GM23248 (cell line): ENCODE data around the gene SSTR5. TPM values are rescaled to one million over a fixed set of nuclear protein-coding genes. Genes with fewer than 3 reads are reported as not detected.

Experiments
- DNase-seq: peaks from one replicate; pipeline ENCODE4 v3.0.0-alpha.2; 2015
- H2AFZ ChIP-seq: fragments of 200-600 bp; sonication (generic); 2 replicates; pipeline ENCODE4 v1.6.1; 2016; ENCODE audit warnings: antibody characterized with exemption
- H3F3A ChIP-seq: fragments of 200-600 bp; sonication (generic); 2 replicates; pipeline ENCODE4 v1.6.1; 2016; ENCODE audit warnings: mild to moderate bottlenecking, antibody characterized with exemption, mixed run types; ENCODE audit not compliant: insufficient read depth
- H3K27ac ChIP-seq: fragments of 200-600 bp; sonication (generic); 2 replicates; pipeline ENCODE4 v1.5.1; 2016; ENCODE audit warnings: mild to moderate bottlenecking
- H3K27me3 ChIP-seq: fragments of 200-600 bp; sonication (generic); replicated peaks from 2 replicates; pipeline ENCODE4 v1.6.1; 2016; ENCODE audit warnings: mild to moderate bottlenecking; ENCODE audit not compliant: insufficient read depth
- H3K36me3 ChIP-seq: fragments of 200-600 bp; sonication (generic); 2 replicates; pipeline ENCODE4 v1.6.1; 2016; ENCODE audit warnings: low read depth, mild to moderate bottlenecking
- H3K4me1 ChIP-seq: fragments of 200-600 bp; sonication (generic); 2 replicates; pipeline ENCODE4 v1.6.1; 2016; ENCODE audit warnings: mild to moderate bottlenecking; ENCODE audit not compliant: insufficient read depth
- H3K4me2 ChIP-seq: fragments of 200-600 bp; sonication (generic); one replicate; pipeline ENCODE4 v1.6.1; 2016; ENCODE audit warnings: mild to moderate bottlenecking; ENCODE audit not compliant: unreplicated experiment
- H3K4me3 ChIP-seq: fragments of 200-600 bp; sonication (generic); 2 replicates; pipeline ENCODE4 v1.5.1; 2016; ENCODE audit warnings: mild to moderate bottlenecking
- H3K79me2 ChIP-seq: fragments of 200-600 bp; sonication (generic); 2 replicates; pipeline ENCODE4 v1.6.1; 2016; ENCODE audit warnings: mild to moderate bottlenecking; ENCODE audit not compliant: insufficient read depth
- H3K9ac ChIP-seq: fragments of 200-600 bp; sonication (generic); 2 replicates; pipeline ENCODE4 v1.6.1; 2016; ENCODE audit warnings: mild to moderate bottlenecking
- H3K9me2 ChIP-seq: fragments of 200-600 bp; sonication (generic); 2 replicates; pipeline ENCODE4 v1.6.1; 2016; ENCODE audit warnings: mixed run types, mild to moderate bottlenecking, moderate library complexity; ENCODE audit not compliant: insufficient read depth
- H3K9me3 ChIP-seq: fragments of 200-600 bp; sonication (generic); one replicate; pipeline ENCODE4 v1.6.1; 2017; ENCODE audit warnings: low read depth
- H4K20me1 ChIP-seq: fragments of 200-600 bp; sonication (generic); 2 replicates; pipeline ENCODE4 v1.6.0; 2016; ENCODE audit not compliant: insufficient read depth
- EZH2 ChIP-seq: fragments of 200-600 bp; sonication (generic); IDR thresholded peaks from 2 replicates; pipeline ENCODE4 v1.6.1; 2018; ENCODE audit warnings: antibody characterized with exemption, mild to moderate bottlenecking; ENCODE audit not compliant: insufficient read depth, poor library complexity, severe bottlenecking
- EZH2phosphoT487 ChIP-seq: fragments of 200-600 bp; sonication (generic); IDR thresholded peaks from 2 replicates; pipeline ENCODE4 v1.6.1; 2018; ENCODE audit warnings: antibody characterized with exemption, moderate library complexity, mild to moderate bottlenecking, low read depth; ENCODE audit not compliant: insufficient read depth
- WGBS, 2 experiments: methylation state at CpG; one replicate each; pipeline ENCODE4 v1.1.6; 2015 to 2017; ENCODE audit warnings: low lambda C conversion rate in 2 of 2, low coverage in 1 of 2; ENCODE audit errors: missing lambda C conversion rate in 2 of 2; 5-methylcytosine and 5-hydroxymethylcytosine counted together
- in situ Hi-C: fragments of 300-500 bp; cut with MboI; formaldehyde crosslinking; loops from 2 replicates; pipeline ENCODE4 v1.15.0; 2020
- polyA plus RNA-seq: library from polyadenylated mRNA; unstranded; fragments of >200 nt; fragmentation: Nextera tagmentation; extraction: Ambion mirVana; gene quantifications from 2 replicates; pipeline ENCODE4 v1.2.1, GENCODE V29; 2016
- total RNA-seq: library from RNA; depleted of rRNA; stranded (reverse); fragments of >200 nt; shearing (Covaris generic); gene quantifications from 2 replicates; pipeline ENCODE4 v1.2.3, GENCODE V29; 2014; rRNA removed

Gene SSTR5
- total and polyA plus RNA-seq, 2 experiments from 2014 or later: not detected

GRCh38 chr16:1127971-1128715, 55.6 kb downstream of the SSTR5 start:
- no peaks in the 10 kb centered on the region for H3K27me3 ChIP-seq
- no peaks in the 10 kb centered on the region for H3K79me2 ChIP-seq
- in situ Hi-C loops: no loop called here
- H4K20me1 ChIP-seq: no peaks in the 10 kb centered on the region
- no peak overlapping the region for H3K27ac ChIP-seq
- H3K9ac ChIP-seq: no peak overlapping the region
- no peak overlapping the region for H3K4me3 ChIP-seq
- no peaks in the 10 kb centered on the region for H3K9me3 ChIP-seq
- H3K4me2 ChIP-seq: no peak overlapping the region
- H3K36me3 ChIP-seq: no peaks in the 10 kb centered on the region
- H3K4me1 ChIP-seq: no peaks in the 10 kb centered on the region
- TF ChIP-seq EZH2: no peak
- TF ChIP-seq EZH2phosphoT487: no peak
- WGBS, 2 experiments: 67 to 73% methylated on average over 11 to 31 of the region's 31 CpGs
- H3K9me2 ChIP-seq: no peaks in the 10 kb centered on the region
- DNase-seq: no peak
- H3F3A ChIP-seq: no peaks in the 10 kb centered on the region
- no peak overlapping the region for H2AFZ ChIP-seq

GRCh38 chr16:1129106-1129960, 56.8 kb downstream of the SSTR5 start:
- Histone ChIP-seq H3K27ac (no peak overlapping the region), H3K9ac (no peak overlapping the region)
- in situ Hi-C loops: no loop called here

GRCh38 chr16:1130382-1130781, 57.8 kb downstream of the SSTR5 start:
- Histone ChIP-seq H3K27ac (no peak overlapping the region), H3K9ac (no peak overlapping the region), H3K9me3 (no peaks in the 10 kb centered on the region), H3K79me2 (no peaks in the 10 kb centered on the region), H3K36me3 (no peaks in the 10 kb centered on the region), H3K4me3 (no peak overlapping the region), H4K20me1 (no peaks in the 10 kb centered on the region), H3K4me1 (no peaks in the 10 kb centered on the region), H3K4me2 (no peak overlapping the region), H3K9me2 (no peaks in the 10 kb centered on the region), H3K27me3 (no peaks in the 10 kb centered on the region), H3F3A (no peaks in the 10 kb centered on the region), H2AFZ (no peak overlapping the region)
- 55 to 64% methylated on average over 8 of the region's 8 CpGs for WGBS, 2 experiments
- in situ Hi-C loops: no loop called here
- DNase-seq: no peak
- TF ChIP-seq EZH2 (no peak), EZH2phosphoT487 (no peak)

More at GRCh38 chr16:1129106-1129960, 56.8 kb downstream of the SSTR5 start:
- no peak overlapping the region for H2AFZ ChIP-seq
- no peaks in the 10 kb centered on the region for H3K4me1 ChIP-seq
- no peaks in the 10 kb centered on the region for H3F3A ChIP-seq
- H3K4me3 ChIP-seq: no peak overlapping the region
- no peaks in the 10 kb centered on the region for H3K79me2 ChIP-seq
- no peaks in the 10 kb centered on the region for H3K27me3 ChIP-seq
- no peaks in the 10 kb centered on the region for H4K20me1 ChIP-seq
- no peak for DNase-seq
- H3K4me2 ChIP-seq: no peak overlapping the region
- TF ChIP-seq EZH2phosphoT487: no peak
- no peak for TF ChIP-seq EZH2
- no peaks in the 10 kb centered on the region for H3K36me3 ChIP-seq
- no peaks in the 10 kb centered on the region for H3K9me3 ChIP-seq
- WGBS, 2 experiments: 74 to 82% methylated on average over 24 to 44 of the region's 48 CpGs
- no peaks in the 10 kb centered on the region for H3K9me2 ChIP-seq

Other genes with a start within 250 kb of the SSTR5 start
- 37.8 and 53.0 TPM in 2 replicates for gene LMF1, start 101.8 kb upstream of the SSTR5 start, total RNA-seq
- 23.1 and 24.6 TPM in 2 replicates for gene LMF1, start 101.8 kb upstream of the SSTR5 start, polyA plus RNA-seq
- gene SOX8, start 91.0 kb upstream of the SSTR5 start, total RNA-seq: 0.43 and 0.89 TPM in 2 replicates
- gene SOX8, start 91.0 kb upstream of the SSTR5 start, polyA plus RNA-seq: 0.08 and 0.15 TPM in 2 replicates
- not detected in 2 replicates for gene C1QTNF8, start 23.5 kb downstream of the SSTR5 start, total RNA-seq
- not detected in 2 replicates for gene C1QTNF8, start 23.5 kb downstream of the SSTR5 start, polyA plus RNA-seq
- 0.11 TPM in 1 of 2 replicates, not detected in the other for gene CACNA1H, start 80.4 kb downstream of the SSTR5 start, total RNA-seq
- not detected in 2 replicates for gene CACNA1H, start 80.4 kb downstream of the SSTR5 start, polyA plus RNA-seq
- gene TPSG1, start 152.5 kb downstream of the SSTR5 start, total RNA-seq: not detected in 2 replicates
- gene TPSG1, start 152.5 kb downstream of the SSTR5 start, polyA plus RNA-seq: not detected in 2 replicates
- not detected in 2 replicates for gene TPSB2, start 157.4 kb downstream of the SSTR5 start, total RNA-seq
- not detected in 2 replicates for gene TPSB2, start 157.4 kb downstream of the SSTR5 start, polyA plus RNA-seq
- gene TPSAB1, start 168.0 kb downstream of the SSTR5 start, total RNA-seq: not detected in 2 replicates
- not detected in 2 replicates for gene TPSAB1, start 168.0 kb downstream of the SSTR5 start, polyA plus RNA-seq
- not detected in 2 replicates for gene TPSD1, start 183.3 kb downstream of the SSTR5 start, total RNA-seq
- not detected in 2 replicates for gene TPSD1, start 183.3 kb downstream of the SSTR5 start, polyA plus RNA-seq
- 46.5 and 77.7 TPM in 2 replicates for gene UBE2I, start 236.9 kb downstream of the SSTR5 start, total RNA-seq
- gene UBE2I, start 236.9 kb downstream of the SSTR5 start, polyA plus RNA-seq: 133 and 134 TPM in 2 replicates